Fibroblast of villous mesenchyme (primary cell): ENCODE measurements around the gene TICAM2. TPM values are rescaled to one million over a fixed set of nuclear protein-coding genes. Genes with fewer than 3 reads are reported as not detected.

Source experiments
- DNase-seq: peaks from one replicate; pipeline ENCODE4 v3.0.0-alpha.2; 2010; ENCODE audit warnings: low read depth
- H3K4me3 ChIP-seq: 2 replicates; pipeline ENCODE4 v1.5.1; 2011; ENCODE audit warnings: low read depth, mild to moderate bottlenecking, low read length
- total RNA-seq: library from RNA; depleted of rRNA; stranded (reverse); fragments of >200 nt; gene quantifications from 2 replicates; pipeline ENCODE4 v1.2.3, GENCODE V29; 2012
- TF ChIP-seq, protein P1 (sequence below): IDR thresholded peaks from 2 replicates; pipeline ENCODE4 v1.5.1; 2012; ENCODE audit warnings: low read depth, mild to moderate bottlenecking, low read length; ENCODE audit not compliant: insufficient read depth

The TICAM2 gene
- total RNA-seq, 1 donor: 6.9 TPM

DNA sequence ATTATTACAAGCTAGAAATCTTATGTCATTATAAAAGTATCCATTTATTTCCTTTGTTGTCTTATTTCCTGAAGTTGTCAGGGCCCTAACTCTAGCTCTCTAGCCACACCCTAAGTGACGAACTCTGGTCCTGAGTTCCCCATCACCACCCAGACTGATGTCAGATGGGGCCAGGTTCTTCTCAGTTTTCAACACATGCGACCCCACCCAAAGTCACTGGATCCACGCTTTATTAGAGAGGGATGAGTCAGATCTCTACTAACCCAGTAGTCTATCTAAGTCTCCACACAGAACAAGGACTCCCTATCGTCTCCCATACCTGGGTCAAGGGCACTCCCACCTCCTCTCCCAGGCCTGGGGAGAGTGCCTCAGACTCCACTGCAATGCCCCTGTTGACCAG lies 50.9 kb downstream of the TICAM2 start:
- H3K4me3 ChIP-seq: no peak overlapping the region
- DNase-seq: peak; percentile 57

DNA sequence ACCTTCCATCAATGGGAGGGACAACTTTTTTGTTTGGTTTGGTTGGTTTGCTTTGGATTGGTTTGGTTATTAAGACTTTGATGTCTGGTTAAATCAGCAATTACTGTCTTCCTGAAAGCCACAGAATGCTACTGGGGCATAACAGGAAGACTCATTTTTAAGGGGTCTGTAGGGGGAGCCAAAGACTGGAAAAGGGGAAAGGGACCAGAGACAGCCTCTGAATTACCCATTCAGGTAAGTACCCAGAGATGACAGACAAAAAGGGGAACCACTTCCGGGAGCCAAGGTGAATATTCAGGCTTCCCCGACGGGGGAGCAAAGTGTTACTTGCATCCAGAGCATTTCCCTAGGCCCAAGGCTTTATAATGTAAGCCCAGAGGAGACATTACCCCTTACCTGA lies 53.1 kb downstream of the TICAM2 start:
- TF ChIP-seq, protein P1, sequence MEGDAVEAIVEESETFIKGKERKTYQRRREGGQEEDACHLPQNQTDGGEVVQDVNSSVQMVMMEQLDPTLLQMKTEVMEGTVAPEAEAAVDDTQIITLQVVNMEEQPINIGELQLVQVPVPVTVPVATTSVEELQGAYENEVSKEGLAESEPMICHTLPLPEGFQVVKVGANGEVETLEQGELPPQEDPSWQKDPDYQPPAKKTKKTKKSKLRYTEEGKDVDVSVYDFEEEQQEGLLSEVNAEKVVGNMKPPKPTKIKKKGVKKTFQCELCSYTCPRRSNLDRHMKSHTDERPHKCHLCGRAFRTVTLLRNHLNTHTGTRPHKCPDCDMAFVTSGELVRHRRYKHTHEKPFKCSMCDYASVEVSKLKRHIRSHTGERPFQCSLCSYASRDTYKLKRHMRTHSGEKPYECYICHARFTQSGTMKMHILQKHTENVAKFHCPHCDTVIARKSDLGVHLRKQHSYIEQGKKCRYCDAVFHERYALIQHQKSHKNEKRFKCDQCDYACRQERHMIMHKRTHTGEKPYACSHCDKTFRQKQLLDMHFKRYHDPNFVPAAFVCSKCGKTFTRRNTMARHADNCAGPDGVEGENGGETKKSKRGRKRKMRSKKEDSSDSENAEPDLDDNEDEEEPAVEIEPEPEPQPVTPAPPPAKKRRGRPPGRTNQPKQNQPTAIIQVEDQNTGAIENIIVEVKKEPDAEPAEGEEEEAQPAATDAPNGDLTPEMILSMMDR: peak; percentile 34
- no peak for DNase-seq
- H3K4me3 ChIP-seq: no peak overlapping the region

More for the DNA sequence above, 50.9 kb downstream of the TICAM2 start:
- TF ChIP-seq, protein P1: no peak

DNA sequence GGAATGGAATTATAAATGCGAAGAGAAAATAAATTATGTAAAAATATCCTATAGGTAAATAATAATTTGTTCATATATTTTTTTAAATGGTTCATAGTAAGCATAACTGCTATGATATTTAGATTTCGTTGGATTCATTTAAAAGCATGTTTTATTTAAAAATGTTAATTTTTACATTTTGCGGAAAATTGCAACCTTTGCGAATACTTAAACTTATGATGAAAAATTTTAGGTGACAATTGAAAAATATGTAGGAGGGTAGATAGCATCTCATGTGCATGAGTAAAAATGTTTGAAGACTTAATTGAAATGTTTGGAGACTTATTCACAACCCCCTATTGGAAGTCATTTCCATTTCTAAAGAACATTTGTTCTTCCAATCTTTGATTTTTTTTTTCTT lies 53.6 kb downstream of the TICAM2 start:
- no peak for DNase-seq
- TF ChIP-seq, protein P1: no peak

DNA sequence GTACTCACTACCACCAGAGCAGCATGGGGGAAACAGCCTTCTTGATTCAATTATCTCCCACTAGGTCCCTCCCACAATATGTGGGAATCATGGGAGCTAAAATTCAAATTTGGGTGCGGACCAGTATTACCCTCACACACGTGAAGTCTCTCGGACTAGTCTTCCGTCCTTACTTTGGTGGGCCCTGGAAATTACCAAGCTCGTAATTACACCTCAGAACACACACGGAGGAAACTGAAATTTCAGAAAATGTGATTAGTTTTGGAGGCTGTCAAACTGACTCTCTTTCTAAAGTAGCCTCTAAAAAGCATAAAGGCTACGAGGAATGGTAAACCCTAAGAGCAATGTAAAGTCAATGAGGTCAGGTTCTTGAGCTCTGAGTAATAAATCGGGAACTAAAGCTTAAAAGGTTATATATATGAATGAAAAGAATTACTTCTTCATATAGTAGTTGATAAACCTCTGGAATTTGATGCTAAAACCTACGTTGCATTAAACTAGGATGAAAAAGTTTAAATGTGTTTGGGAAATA lies 56.9 kb downstream of the TICAM2 start:
- TF ChIP-seq, protein P1: no peak
- DNase-seq: no peak
- H3K4me3 ChIP-seq: no peak overlapping the region

More for the DNA sequence above, 53.6 kb downstream of the TICAM2 start:
- no peak overlapping the region for H3K4me3 ChIP-seq

DNA sequence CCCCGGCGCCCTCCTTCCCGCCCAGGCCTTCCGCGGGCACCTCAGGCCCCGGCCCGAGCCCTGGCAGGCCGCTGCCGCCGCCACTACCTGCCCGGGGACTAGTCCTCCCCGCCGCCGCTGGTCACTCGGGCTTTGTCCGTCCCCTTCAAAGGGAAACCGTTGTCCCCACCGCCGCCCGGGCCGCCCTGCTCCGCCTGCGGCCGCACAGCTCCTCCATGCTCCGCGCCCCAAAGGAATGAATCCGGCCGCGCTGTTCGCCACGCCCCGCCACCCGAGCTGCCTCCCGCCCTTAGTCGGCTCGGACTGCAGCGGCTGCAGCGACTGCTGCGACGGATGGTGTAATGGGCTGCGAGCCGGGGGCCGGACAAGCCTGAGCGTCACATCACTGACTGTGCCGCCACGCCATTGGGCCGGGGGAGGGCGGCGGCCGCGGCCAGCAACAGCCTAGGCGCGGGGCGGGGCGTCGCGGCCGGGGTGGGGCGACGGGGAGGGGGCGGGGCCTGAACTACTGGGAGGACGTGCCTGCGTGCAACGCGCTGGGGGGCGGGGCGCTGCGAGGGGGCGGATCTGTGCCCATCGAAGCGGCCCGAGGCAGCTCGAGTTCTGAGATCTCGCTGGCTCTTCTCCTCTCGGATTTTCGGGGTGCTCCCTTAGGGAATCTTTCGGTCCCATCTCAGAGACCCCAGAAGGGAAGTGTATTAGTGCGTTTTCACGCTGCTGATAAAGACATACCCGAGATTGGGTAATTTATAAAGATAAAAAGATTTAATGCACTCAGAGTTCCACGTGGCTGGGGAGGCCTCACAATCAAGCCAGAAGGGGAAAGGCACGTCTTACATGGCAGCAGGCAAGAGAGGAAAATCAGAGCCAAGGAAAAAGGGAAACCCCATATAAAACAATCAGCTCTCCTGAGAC lies 57.6 kb downstream of the TICAM2 start, which contains the start of gene FEM1C:
TSS of gene FEM1C (minus strand) at position 340 of the 915 bp plus-strand sequence. CDS start 1,282 bp downstream, outside the sequence.
- peak; percentile 98 for DNase-seq
- TF ChIP-seq, protein P1: no peak
- H3K4me3 ChIP-seq: peak within 1 kb of the TSS; percentile 83

DNA sequence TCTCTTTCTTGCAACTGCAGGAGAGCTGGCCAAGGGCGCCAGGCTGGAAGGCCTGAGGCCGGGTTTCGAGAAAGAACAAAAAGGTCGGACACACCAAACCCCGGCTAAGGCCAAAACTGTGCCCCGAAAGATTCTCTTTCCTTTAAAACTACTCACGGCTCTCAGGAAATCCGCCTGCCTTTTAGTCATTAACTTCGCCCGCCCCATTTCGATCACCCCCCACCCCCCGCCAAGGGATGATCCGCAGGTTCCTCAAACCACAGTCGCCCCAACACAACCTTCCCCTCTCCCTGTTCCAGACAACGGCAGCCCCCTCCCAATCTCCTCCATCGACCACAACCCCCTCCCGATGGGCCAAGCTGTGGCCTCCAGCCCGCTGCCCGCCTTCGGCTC lies 58.2 kb downstream of the TICAM2 start:
- no peak for DNase-seq
- peak overlapping the region; percentile 83 for H3K4me3 ChIP-seq
- TF ChIP-seq, protein P1: no peak
